H1 (cell line): ENCODE measurements around the gene HS6ST2. TPM values are rescaled to one million over a fixed set of nuclear protein-coding genes. Genes with fewer than 3 reads are reported as not detected.

ENCODE experiments used
- CTCF ChIA-PET: fragments of 300-600 bp; sonication (Branson Sonifier 250); formaldehyde crosslinking; loops from one replicate; lab custom pipeline; 2021; ENCODE audit not compliant: partially characterized antibody; lab: Charles Lee
- POLR2A ChIA-PET: fragments of 300-600 bp; sonication (Branson Sonifier 250); formaldehyde crosslinking; loops from one replicate; lab custom pipeline; 2021; ENCODE audit warnings: inconsistent platforms; ENCODE audit not compliant: partially characterized antibody; lab: Charles Lee
- DNase-seq, 2 experiments: peaks; one replicate each; pipeline versions ENCODE4 v3.0.0 to v3.0.0-alpha.2; 2010 to 2022; ENCODE audit warnings: low spot score in 2 of 2, low read depth in 1 of 2, mixed read lengths in 1 of 2
- FAIRE-seq: peaks from 2 replicates; lab custom pipeline; 2011; peaks lifted over from hg19 to GRCh38; lab: Jason Lieb, UNC
- H2AFZ ChIP-seq: 2 replicates; pipeline ENCODE4 v1.8.1; 2012; ENCODE audit warnings: low read length, inconsistent platforms
- H2AK5ac ChIP-seq: 2 replicates; pipeline ENCODE4 v1.6.1; 2013; ENCODE audit warnings: low read depth, low read length
- H2BK120ac ChIP-seq: replicated peaks from 2 replicates; pipeline ENCODE3; 2013; ENCODE audit warnings: low read depth, low read length, inconsistent platforms
- H2BK12ac ChIP-seq: 2 replicates; pipeline ENCODE4 v1.6.1; 2013; ENCODE audit warnings: low read depth, low read length
- H2BK15ac ChIP-seq: 2 replicates; pipeline ENCODE4 v1.6.1; 2013; ENCODE audit warnings: low read length
- H2BK20ac ChIP-seq: 2 replicates; pipeline ENCODE4 v1.6.1; 2013; ENCODE audit warnings: low read length
- H2BK5ac ChIP-seq: 2 replicates; pipeline ENCODE4 v1.6.1; 2013; ENCODE audit warnings: low read depth, low read length
- H3K14ac ChIP-seq: 2 replicates; pipeline ENCODE4 v1.6.1; 2013; ENCODE audit warnings: inconsistent platforms; ENCODE audit not compliant: insufficient read length
- H3K18ac ChIP-seq: 2 replicates; pipeline ENCODE4 v1.6.1; 2013; ENCODE audit warnings: low read length; ENCODE audit errors: extremely low read depth
- H3K23ac ChIP-seq: 2 replicates; pipeline ENCODE4 v1.6.1; 2013; ENCODE audit warnings: inconsistent platforms; ENCODE audit not compliant: insufficient read length
- H3K23me2 ChIP-seq: 2 replicates; pipeline ENCODE4 v1.6.1; 2013; ENCODE audit warnings: low read depth, low read length
- H3K27ac ChIP-seq: 2 replicates; pipeline ENCODE4 v1.6.1; 2011; ENCODE audit warnings: low read depth, low read length, inconsistent platforms
- H3K27me3 ChIP-seq, 4 experiments: replicated peaks in 1 of 4; 1 replicate in 1 of 4; 2 replicates in 3 of 4; pipeline versions ENCODE4 v1.6.1 to v1.8.1; 2011 to 2013; ENCODE audit warnings: low read length in 3 of 4, mild to moderate bottlenecking in 3 of 4, inconsistent platforms in 2 of 4, mixed read lengths in 2 of 4, moderate library complexity in 1 of 4; ENCODE audit not compliant: control insufficient read depth in 3 of 4, insufficient read depth in 3 of 4; ENCODE audit errors: extremely low read depth in 1 of 4
- H3K36me3 ChIP-seq, 4 experiments: 2 replicates each; pipeline versions ENCODE4 v1.6.1 to v1.8.1; 2011 to 2013; ENCODE audit warnings: mild to moderate bottlenecking in 4 of 4, low read length in 3 of 4, moderate library complexity in 2 of 4, control low read depth in 1 of 4, inconsistent platforms in 1 of 4; ENCODE audit not compliant: insufficient read depth in 4 of 4, control insufficient read depth in 2 of 4
- H3K4ac ChIP-seq: replicated peaks from 2 replicates; pipeline ENCODE3; 2013; ENCODE audit warnings: low read length, low read depth, mixed read lengths, inconsistent platforms; ENCODE audit not compliant: insufficient read length
- H3K4me1 ChIP-seq, 4 experiments: replicated peaks in 1 of 4; 1 replicate in 1 of 4; 2 replicates in 3 of 4; pipeline versions ENCODE4 v1.6.1 to v1.8.1; 2011 to 2013; ENCODE audit warnings: low read length in 3 of 4, inconsistent platforms in 2 of 4, mixed read lengths in 1 of 4; ENCODE audit not compliant: insufficient read depth in 4 of 4, control insufficient read depth in 3 of 4
- H3K4me2 ChIP-seq, 2 experiments: 2 replicates each; pipeline versions ENCODE4 v1.6.1 to v1.8.1; 2011 to 2013; ENCODE audit warnings: low read depth in 2 of 2, low read length in 2 of 2, control low read depth in 1 of 2, inconsistent platforms in 1 of 2, mild to moderate bottlenecking in 1 of 2; ENCODE audit not compliant: insufficient read depth in 1 of 2
- H3K4me3 ChIP-seq, 4 experiments: fragments of 200-600, 300-600 bp in 1 of 4; sonication (generic), shearing (Covaris generic), sonication (Bioruptor Twin) in 1 of 4; 2 replicates each; pipeline versions ENCODE4 v1.5.1 to v1.8.1; 2011 to 2016; ENCODE audit warnings: low read length in 4 of 4, low read depth in 3 of 4, control low read depth in 2 of 4, inconsistent platforms in 2 of 4, mild to moderate bottlenecking in 2 of 4, mixed read lengths in 1 of 4, moderate library complexity in 1 of 4; ENCODE audit not compliant: insufficient read depth in 2 of 4; ENCODE audit errors: extremely low read depth in 1 of 4
- H3K56ac ChIP-seq: replicated peaks from 2 replicates; pipeline ENCODE3; 2013; ENCODE audit warnings: low read depth, mild to moderate bottlenecking, mixed read lengths, low read length, inconsistent platforms; ENCODE audit not compliant: insufficient read length
- H3K79me1 ChIP-seq: 2 replicates; pipeline ENCODE4 v1.6.1; 2013; ENCODE audit warnings: low read depth, low read length, control low read depth
- H3K79me2 ChIP-seq, 2 experiments: 2 replicates each; pipeline versions ENCODE4 v1.6.1 to v1.8.1; 2012 to 2013; ENCODE audit warnings: low read length in 2 of 2, mild to moderate bottlenecking in 2 of 2, inconsistent platforms in 1 of 2; ENCODE audit not compliant: insufficient read depth in 2 of 2, control insufficient read depth in 1 of 2
- H3K9ac ChIP-seq, 4 experiments: replicated peaks in 1 of 4; 1 replicate in 1 of 4; 2 replicates in 3 of 4; pipeline versions ENCODE4 v1.6.1 to v1.8.1; 2011 to 2013; ENCODE audit warnings: low read depth in 3 of 4, low read length in 3 of 4, control low read depth in 2 of 4, mild to moderate bottlenecking in 2 of 4, moderate library complexity in 2 of 4, inconsistent platforms in 1 of 4; ENCODE audit errors: extremely low read depth in 1 of 4
- H3K9me3 ChIP-seq, 2 experiments: 2 replicates each; pipeline versions ENCODE4 v1.6.1 to v1.8.1; 2012 to 2013; ENCODE audit warnings: mild to moderate bottlenecking in 2 of 2, moderate library complexity in 2 of 2, control low read depth in 1 of 2, inconsistent platforms in 1 of 2, low read depth in 1 of 2, low read length in 1 of 2, mixed read lengths in 1 of 2; ENCODE audit not compliant: insufficient read depth in 2 of 2
- H4K20me1 ChIP-seq, 2 experiments: replicated peaks in 1 of 2; 2 replicates each; pipeline versions ENCODE3 to v1.8.1; 2011 to 2013; ENCODE audit warnings: inconsistent platforms in 2 of 2, low read length in 2 of 2, mild to moderate bottlenecking in 1 of 2; ENCODE audit not compliant: insufficient read depth in 2 of 2, control insufficient read depth in 1 of 2
- H4K5ac ChIP-seq: 2 replicates; pipeline ENCODE4 v1.6.1; 2013; ENCODE audit warnings: low read length, low read depth, mixed read lengths, inconsistent platforms; ENCODE audit not compliant: insufficient read length
- H4K8ac ChIP-seq: 2 replicates; pipeline ENCODE4 v1.8.0; 2013; ENCODE audit warnings: mild to moderate bottlenecking, moderate library complexity, low read length, inconsistent platforms; ENCODE audit not compliant: insufficient read depth; ENCODE audit errors: extremely low read depth
- H4K91ac ChIP-seq: replicated peaks from 2 replicates; pipeline ENCODE3; 2013; ENCODE audit warnings: low read length, mixed read lengths, inconsistent platforms; ENCODE audit not compliant: insufficient read length
- CHD1 ChIP-seq: IDR thresholded peaks from 2 replicates; pipeline ENCODE4 v1.6.1; 2012; ENCODE audit warnings: low read depth, low read length, improper control_type of control experiment
- CREB1 ChIP-seq: IDR thresholded peaks from 2 replicates; pipeline ENCODE4 v1.6.1; 2012; ENCODE audit warnings: inconsistent platforms
- CTBP2 ChIP-seq: IDR thresholded peaks from 2 replicates; pipeline ENCODE4 v1.7.0; 2011; ENCODE audit warnings: borderline replicate concordance, mild to moderate bottlenecking, moderate library complexity, mixed read lengths, low read length; ENCODE audit not compliant: insufficient read depth, insufficient read length
- FOSL1 ChIP-seq: IDR thresholded peaks from 2 replicates; pipeline ENCODE4 v1.6.1; 2011; ENCODE audit warnings: mild to moderate bottlenecking, low read depth, low read length, moderate library complexity; ENCODE audit not compliant: insufficient read depth
- GTF2F1 ChIP-seq: IDR thresholded peaks from 2 replicates; pipeline ENCODE4 v1.6.1; 2012; ENCODE audit warnings: low read depth, low read length, improper control_type of control experiment, borderline replicate concordance
- HDAC2 ChIP-seq, 2 experiments: fragments of 300-600 bp in 1 of 2; sonication (generic) in 1 of 2; IDR thresholded peaks; 2 replicates each; pipeline ENCODE4 v1.6.1; 2011 to 2012; ENCODE audit warnings: low read depth in 2 of 2, low read length in 2 of 2, mild to moderate bottlenecking in 2 of 2, moderate library complexity in 2 of 2, borderline replicate concordance in 1 of 2, inconsistent platforms in 1 of 2
- NANOG ChIP-seq: IDR thresholded peaks from 2 replicates; pipeline ENCODE4 v1.6.1; 2011; ENCODE audit warnings: low read length, low read depth, mild to moderate bottlenecking, inconsistent platforms; ENCODE audit not compliant: insufficient read depth, poor library complexity, severe bottlenecking
- WGBS, 2 experiments: shearing (Covaris generic) in 1 of 2; methylation state at CpG; one replicate each; pipeline versions ENCODE4 v1.1.6 to v1.1.7; 2013 to 2015; ENCODE audit warnings: low lambda C conversion rate in 2 of 2, mixed read lengths in 2 of 2, inconsistent platforms in 1 of 2, low coverage in 1 of 2, missing lambda C conversion rate in 1 of 2; ENCODE audit not compliant: insufficient replicate concordance in 2 of 2, insufficient coverage in 1 of 2, insufficient read length in 1 of 2; ENCODE audit errors: extremely low coverage in 1 of 2, missing lambda C conversion rate in 1 of 2; 5-methylcytosine and 5-hydroxymethylcytosine counted together
- polyA plus RNA-seq, 7 experiments: library from polyadenylated mRNA; depleted of rRNA in 3 of 7; stranded (reverse) in 5 of 7; unstranded in 2 of 7; fragments of >200 nt in 5 of 7; fragments of 200-250 nt in 2 of 7; gene quantifications; 1 replicate in 5 of 7; 2 replicates in 1 of 7; 4 replicates in 1 of 7; pipeline versions ENCODE4 v1.2.1 to v1.2.3, GENCODE V29; 2011 to 2013; ENCODE audit warnings: missing spikeins in 2 of 7, mixed read lengths in 2 of 7
- total RNA-seq: library from RNA; stranded (reverse); fragmentation: NEBNext Ultra II Directional; extraction: Animal tissue kit (Norgen Biotek cat#: 25700); gene quantifications from 2 replicates; pipeline ENCODE4 v1.2.1, GENCODE V29; 2021
- TF ChIP-seq, protein P1 (sequence below): IDR thresholded peaks from 2 replicates; pipeline ENCODE4 v1.6.1; 2012; ENCODE audit warnings: inconsistent platforms
- TF ChIP-seq, protein P2 (sequence below): IDR thresholded peaks from 2 replicates; pipeline ENCODE4 v1.6.1; 2012; ENCODE audit warnings: inconsistent platforms
- TF ChIP-seq, protein P3 (sequence below), 3 experiments: IDR thresholded peaks; 1 replicate in 2 of 3; 2 replicates in 1 of 3; pipeline versions ENCODE4 v1.5.1 to v1.6.1; 2011; ENCODE audit warnings: low read length in 3 of 3, mild to moderate bottlenecking in 3 of 3, inconsistent platforms in 2 of 3, low read depth in 1 of 3, moderate library complexity in 1 of 3; ENCODE audit not compliant: insufficient read depth in 1 of 3; ENCODE audit errors: control extremely low read depth in 1 of 3

The HS6ST2 gene
- total and polyA plus RNA-seq, 2 of the 8 experiments (the other 6 are each of a cell fraction or from before 2014, with no cell fraction given) = 3.9 TPM

DNA sequence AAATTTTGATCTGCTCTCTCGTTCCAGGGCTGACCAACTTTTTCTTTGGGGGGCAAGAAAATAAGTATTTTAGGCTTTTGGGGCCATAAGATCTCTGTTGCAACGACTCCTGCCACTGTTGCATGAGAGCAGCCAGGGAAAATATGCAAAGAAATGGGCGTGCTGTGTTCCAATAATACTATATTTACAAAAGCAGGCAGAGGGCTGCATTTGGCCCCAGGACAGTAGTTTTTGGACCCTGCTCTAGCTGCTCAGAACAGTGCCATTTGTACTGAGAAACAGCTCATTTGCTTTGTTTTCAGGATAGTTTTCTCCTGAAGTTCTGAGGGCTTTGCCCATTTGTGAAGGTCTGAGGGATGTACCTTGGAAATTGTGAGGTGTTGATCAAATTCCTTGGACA lies 334.5 kb downstream of the HS6ST2 start:
- Histone ChIP-seq H3K27me3 (no peaks in the 10 kb centered on the region), H3K4me3 (no peak overlapping the region), H3K27ac (no peak overlapping the region), H2AFZ (no peak overlapping the region), H4K5ac (no peak overlapping the region), H4K20me1 (no peaks in the 10 kb centered on the region), H2BK20ac (no peak overlapping the region), H3K79me2 (no peaks in the 10 kb centered on the region), H3K23ac (no peak overlapping the region), H3K36me3 (no peaks in the 10 kb centered on the region), H4K91ac (no peak overlapping the region), H3K79me1 (no peaks in the 10 kb centered on the region), H3K18ac (no peak overlapping the region), H2BK120ac (no peak overlapping the region), H2BK12ac (no peak overlapping the region), H3K4me2 (no peak overlapping the region), H2BK15ac (no peak overlapping the region), H3K9ac (no peak overlapping the region), H3K23me2 (no peaks in the 10 kb centered on the region), H3K14ac (no peak overlapping the region), H3K9me3 (no peaks in the 10 kb centered on the region), H4K8ac (no peak overlapping the region), H3K4me1 (no peaks in the 10 kb centered on the region), H2BK5ac (no peak overlapping the region), H3K56ac (no peak overlapping the region), H3K4ac (no peak overlapping the region), H2AK5ac (no peak overlapping the region)
- ChIA-PET POLR2A (no interaction called here), CTCF (interaction anchor here (3.2 kb wide), 1 partner anchor 9 kb away, joined by 19 read pairs; no protein-coding TSS in a partner anchor)
- WGBS, 2 experiments = 78% methylated on average over 3 of the region's 3 CpGs; no CpG with 5 or more reads in 1 of the 2 experiments
- DNase-seq (no peak), FAIRE-seq (no peak)
- TF ChIP-seq, protein P1, sequence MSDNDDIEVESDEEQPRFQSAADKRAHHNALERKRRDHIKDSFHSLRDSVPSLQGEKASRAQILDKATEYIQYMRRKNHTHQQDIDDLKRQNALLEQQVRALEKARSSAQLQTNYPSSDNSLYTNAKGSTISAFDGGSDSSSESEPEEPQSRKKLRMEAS = no peak
- TF ChIP-seq CTBP2 (no peak), HDAC2 (IDR thresholded peaks at IDR 0.05; ENCODE audit: borderline replicate concordance in 1 of 2, low read depth in 2 of 2, low read length in 2 of 2) (no peak), CREB1 (no peak), GTF2F1 (no peak), NANOG (no peak), CHD1 (no peak), FOSL1 (no peak)
- TF ChIP-seq, protein P2, sequence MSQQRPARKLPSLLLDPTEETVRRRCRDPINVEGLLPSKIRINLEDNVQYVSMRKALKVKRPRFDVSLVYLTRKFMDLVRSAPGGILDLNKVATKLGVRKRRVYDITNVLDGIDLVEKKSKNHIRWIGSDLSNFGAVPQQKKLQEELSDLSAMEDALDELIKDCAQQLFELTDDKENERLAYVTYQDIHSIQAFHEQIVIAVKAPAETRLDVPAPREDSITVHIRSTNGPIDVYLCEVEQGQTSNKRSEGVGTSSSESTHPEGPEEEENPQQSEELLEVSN = no peak
- TF ChIP-seq, protein P3, sequence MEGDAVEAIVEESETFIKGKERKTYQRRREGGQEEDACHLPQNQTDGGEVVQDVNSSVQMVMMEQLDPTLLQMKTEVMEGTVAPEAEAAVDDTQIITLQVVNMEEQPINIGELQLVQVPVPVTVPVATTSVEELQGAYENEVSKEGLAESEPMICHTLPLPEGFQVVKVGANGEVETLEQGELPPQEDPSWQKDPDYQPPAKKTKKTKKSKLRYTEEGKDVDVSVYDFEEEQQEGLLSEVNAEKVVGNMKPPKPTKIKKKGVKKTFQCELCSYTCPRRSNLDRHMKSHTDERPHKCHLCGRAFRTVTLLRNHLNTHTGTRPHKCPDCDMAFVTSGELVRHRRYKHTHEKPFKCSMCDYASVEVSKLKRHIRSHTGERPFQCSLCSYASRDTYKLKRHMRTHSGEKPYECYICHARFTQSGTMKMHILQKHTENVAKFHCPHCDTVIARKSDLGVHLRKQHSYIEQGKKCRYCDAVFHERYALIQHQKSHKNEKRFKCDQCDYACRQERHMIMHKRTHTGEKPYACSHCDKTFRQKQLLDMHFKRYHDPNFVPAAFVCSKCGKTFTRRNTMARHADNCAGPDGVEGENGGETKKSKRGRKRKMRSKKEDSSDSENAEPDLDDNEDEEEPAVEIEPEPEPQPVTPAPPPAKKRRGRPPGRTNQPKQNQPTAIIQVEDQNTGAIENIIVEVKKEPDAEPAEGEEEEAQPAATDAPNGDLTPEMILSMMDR (IDR thresholded peaks at IDR 0.05; ENCODE audit: control extremely low read depth in 1 of 3, insufficient read depth in 1 of 3, low read depth in 1 of 3, low read length in 3 of 3) = no peak
